Measurements from ENCODE around the gene NAPSA.
"Not testable (repeated sequence)": the region's sequence is repeated elsewhere in the genome, so short reads cannot be mapped to it uniquely, and the experiment has no call there.

- TF ChIP-seq CTCF (IDR thresholded peaks at IDR 0.05; ENCODE audit: poor library complexity, severe bottlenecking); EP300 (conservative IDR thresholded peaks at IDR 0.05; ENCODE audit: poor library complexity, severe bottlenecking): not testable (repeated sequence)
These were observed 35.5 kb downstream of the NAPSA start for GRCh38 chr19:50329926-50330294.
